ENCODE measurements around the gene IGSF9. TPM values are rescaled to one million over a fixed set of nuclear protein-coding genes. Genes with fewer than 3 reads are reported as not detected.

Gene IGSF9
- polyA plus RNA-seq, 1 donor from 2014 or later, result 11.8 TPM

- H3K9me3 ChIP-seq (ENCODE audit: low read length), result no peaks in the 10 kb centered on the region
- H3K9ac ChIP-seq (ENCODE audit: low read length), result no peak overlapping the region
- no peaks in the 10 kb centered on the region for H3K36me3 ChIP-seq (ENCODE audit: insufficient read depth, low read length)
- no peak overlapping the region for H3K4me2 ChIP-seq (ENCODE audit: low read length)
- no peaks in the 10 kb centered on the region for H3K9me2 ChIP-seq (ENCODE audit: insufficient read depth, low read length)
- no peak overlapping the region for H3K27ac ChIP-seq (ENCODE audit: low read length)
- H3F3A ChIP-seq (ENCODE audit: insufficient read depth, low read length, poor library complexity, severe bottlenecking), result no peaks in the 10 kb centered on the region
- TF ChIP-seq EP300 (conservative IDR thresholded peaks at IDR 0.05; ENCODE audit: poor library complexity, severe bottlenecking) (no peak), SMC3 (conservative IDR thresholded peaks at IDR 0.05; ENCODE audit: poor library complexity) (no peak), CTCF (IDR thresholded peaks at IDR 0.05; ENCODE audit: poor library complexity, severe bottlenecking) (no peak), REST (IDR thresholded peaks at IDR 0.05; ENCODE audit: borderline replicate concordance) (no peak)
- no peak overlapping the region for H3K4me3 ChIP-seq (ENCODE audit: low read length)
- H3K79me2 ChIP-seq (replicated peaks; ENCODE audit: insufficient read depth, low read length), result no peaks in the 10 kb centered on the region
- no peaks in the 10 kb centered on the region for H4K20me1 ChIP-seq (ENCODE audit: insufficient read depth)
- H3K27me3 ChIP-seq (ENCODE audit: insufficient read depth, low read depth, low read length), result peaks cover 21% of the 10 kb centered on the region
- H2AFZ ChIP-seq (ENCODE audit: low read depth, low read length), result no peak overlapping the region
Measured at GRCh38 chr1:159924025-159924790, 21.2 kb downstream of the IGSF9 start.

GRCh38 chr1:159923203-159924024, 22.0 kb downstream of the IGSF9 start:
- TF ChIP-seq MXI1 (conservative IDR thresholded peaks at IDR 0.05; ENCODE audit: poor library complexity, severe bottlenecking) (no peak), SMC3 (conservative IDR thresholded peaks at IDR 0.05; ENCODE audit: poor library complexity) (no peak), TAF1 (IDR thresholded peaks at IDR 0.05; ENCODE audit: low read depth) (no peak), EP300 (conservative IDR thresholded peaks at IDR 0.05; ENCODE audit: poor library complexity, severe bottlenecking) (no peak), POLR2AphosphoS5 (IDR thresholded peaks at IDR 0.05) (no peak), REST (IDR thresholded peaks at IDR 0.05; ENCODE audit: borderline replicate concordance) (no peak)
- H3K4me3 ChIP-seq (ENCODE audit: low read length), result no peak overlapping the region
- no peak overlapping the region for H3K9ac ChIP-seq (ENCODE audit: low read length)
- peaks cover 21% of the 10 kb centered on the region for H3K27me3 ChIP-seq (ENCODE audit: insufficient read depth, low read depth, low read length)
- H3F3A ChIP-seq (ENCODE audit: insufficient read depth, low read length, poor library complexity, severe bottlenecking), result no peaks in the 10 kb centered on the region
- H3K36me3 ChIP-seq (ENCODE audit: insufficient read depth, low read length), result no peaks in the 10 kb centered on the region
- no peak overlapping the region for H3K27ac ChIP-seq (ENCODE audit: low read length)
- no peak overlapping the region for H3K4me2 ChIP-seq (ENCODE audit: low read length)
- no peaks in the 10 kb centered on the region for H4K20me1 ChIP-seq (ENCODE audit: insufficient read depth)
- H2AFZ ChIP-seq (ENCODE audit: low read depth, low read length), result no peak overlapping the region
- H3K9me3 ChIP-seq (ENCODE audit: low read length), result no peaks in the 10 kb centered on the region
- no peaks in the 10 kb centered on the region for H3K79me2 ChIP-seq (replicated peaks; ENCODE audit: insufficient read depth, low read length)
- no peaks in the 10 kb centered on the region for H3K9me2 ChIP-seq (ENCODE audit: insufficient read depth, low read length)

Data from neural cell (in vitro differentiated cells).